Renal cortical epithelial cell (primary cell): ENCODE data around the gene DDX41. TPM values are rescaled to one million over a fixed set of nuclear protein-coding genes. Genes with fewer than 3 reads are reported as not detected.
"Not testable (repeated sequence)": the region's sequence is repeated elsewhere in the genome, so short reads cannot be mapped to it uniquely, and the experiment has no call there.

ENCODE experiments used
- DNase-seq: peaks from one replicate; pipeline ENCODE4 v3.0.0-alpha.2; 2011; ENCODE audit warnings: low read depth
- total RNA-seq: library from RNA; depleted of rRNA; stranded (reverse); fragments of >200 nt; gene quantifications from 2 replicates; pipeline ENCODE4 v1.2.3, GENCODE V29; 2014

The DDX41 gene
- total RNA-seq, 1 donor from 2014 or later = 141 TPM

GRCh38 chr5:177498013-177498787 lies 18.6 kb downstream of the DDX41 start:
- DNase-seq = no peak

DNA sequence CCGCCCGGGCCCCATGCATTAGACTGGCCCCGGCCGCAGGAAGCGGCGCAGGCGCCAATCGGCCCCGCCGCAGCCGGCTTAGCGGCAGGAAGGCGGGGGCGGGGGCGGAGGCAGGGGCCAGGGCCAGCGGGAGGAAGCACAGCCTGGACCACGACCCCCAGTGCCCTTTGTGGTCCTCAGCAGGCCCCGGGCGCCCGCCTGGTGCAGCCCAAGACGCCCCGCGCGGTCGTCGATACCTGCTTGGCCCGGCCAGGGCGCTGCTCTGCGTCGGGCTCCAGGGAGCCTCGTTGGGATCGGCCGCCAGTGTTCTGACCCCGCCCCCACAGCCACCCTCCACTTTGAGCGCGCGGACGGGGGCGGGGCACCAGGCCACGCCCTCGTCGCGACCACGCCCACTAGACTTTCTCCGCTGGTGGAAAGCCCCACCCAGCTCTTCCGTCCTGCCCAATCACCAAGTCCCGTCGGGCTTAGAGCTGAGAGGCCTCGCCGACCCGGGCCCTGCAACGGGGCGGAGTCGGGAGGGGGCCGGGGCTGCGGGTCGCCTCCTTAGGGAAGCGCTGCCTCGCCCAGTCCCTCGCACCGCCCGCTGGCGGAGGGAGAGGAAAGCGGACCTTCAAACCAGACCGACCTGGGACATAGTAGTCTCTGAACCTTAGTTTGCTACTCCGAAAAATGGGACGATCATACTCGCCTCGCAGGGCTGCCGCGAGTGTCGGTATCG lies 19.3 kb downstream of the DDX41 start, which contains the start of gene PDLIM7:
Gene PDLIM7 (minus strand): TSS at position 313 of the 721 bp plus-strand sequence. CDS start 1,092 bp downstream, outside the sequence.
- peak; percentile 91 for DNase-seq

DNA sequence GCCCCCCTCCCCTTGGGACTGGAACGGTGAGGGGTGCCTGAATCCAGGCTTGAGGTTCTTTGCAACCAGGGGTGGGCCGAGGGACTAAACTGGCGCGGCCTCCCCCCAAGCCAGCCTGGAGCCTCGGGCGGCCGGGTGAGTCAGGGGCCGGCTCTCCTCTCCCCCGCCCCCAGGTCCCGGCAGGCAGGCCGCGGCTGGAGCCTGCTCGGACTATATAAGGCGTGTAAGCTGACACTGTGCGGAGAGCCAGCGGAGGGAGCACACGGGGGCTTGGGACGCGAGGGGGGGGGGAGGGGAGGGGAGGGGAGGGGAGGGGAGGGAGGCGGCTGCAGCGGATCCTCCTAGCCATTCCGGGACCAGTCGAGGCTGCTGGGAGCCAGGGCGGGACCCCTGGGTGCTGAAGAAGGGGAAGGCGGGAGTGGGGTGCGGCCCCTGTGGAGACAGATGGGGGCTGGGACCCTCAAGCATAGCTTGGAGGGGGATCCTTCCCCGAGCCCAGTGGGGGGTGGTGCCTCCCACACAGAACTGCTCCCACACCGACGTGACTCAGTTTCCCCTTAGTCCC lies 20.0 kb downstream of the DDX41 start:
- DNase-seq = peak; percentile 74

DNA sequence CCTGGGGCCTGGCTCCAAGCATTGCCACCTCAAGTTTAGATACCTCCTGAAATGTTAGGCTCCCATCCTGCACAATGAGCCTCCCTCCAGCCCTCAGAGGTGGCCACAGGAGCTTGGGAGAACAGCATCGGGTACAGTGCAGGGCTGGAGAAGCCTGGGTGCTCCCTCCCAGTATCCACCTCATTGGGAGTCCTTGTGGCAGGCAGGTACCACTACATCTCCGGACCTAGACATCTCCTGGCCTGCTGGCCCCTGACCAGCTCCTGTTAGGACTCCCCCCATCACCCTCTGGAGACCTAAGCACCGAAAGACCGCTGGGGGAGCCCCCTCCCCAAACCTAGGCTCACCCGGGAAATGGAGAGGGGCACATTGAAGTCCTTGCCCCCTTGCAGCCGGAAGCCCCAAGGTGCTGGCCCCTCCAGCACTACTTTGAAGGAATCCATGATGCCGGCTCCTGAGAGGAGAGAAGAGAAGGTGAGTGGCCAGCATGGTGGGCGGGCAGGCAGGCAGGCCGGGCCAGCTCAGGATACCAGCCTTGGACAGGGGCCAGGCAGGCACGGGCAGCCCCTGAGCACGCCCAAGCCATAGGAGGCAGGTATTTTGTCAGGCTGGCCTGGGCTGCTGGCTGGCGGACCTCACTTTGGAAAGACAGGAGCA lies 20.6 kb downstream of the DDX41 start:
- peak; percentile 52 for DNase-seq

DNA sequence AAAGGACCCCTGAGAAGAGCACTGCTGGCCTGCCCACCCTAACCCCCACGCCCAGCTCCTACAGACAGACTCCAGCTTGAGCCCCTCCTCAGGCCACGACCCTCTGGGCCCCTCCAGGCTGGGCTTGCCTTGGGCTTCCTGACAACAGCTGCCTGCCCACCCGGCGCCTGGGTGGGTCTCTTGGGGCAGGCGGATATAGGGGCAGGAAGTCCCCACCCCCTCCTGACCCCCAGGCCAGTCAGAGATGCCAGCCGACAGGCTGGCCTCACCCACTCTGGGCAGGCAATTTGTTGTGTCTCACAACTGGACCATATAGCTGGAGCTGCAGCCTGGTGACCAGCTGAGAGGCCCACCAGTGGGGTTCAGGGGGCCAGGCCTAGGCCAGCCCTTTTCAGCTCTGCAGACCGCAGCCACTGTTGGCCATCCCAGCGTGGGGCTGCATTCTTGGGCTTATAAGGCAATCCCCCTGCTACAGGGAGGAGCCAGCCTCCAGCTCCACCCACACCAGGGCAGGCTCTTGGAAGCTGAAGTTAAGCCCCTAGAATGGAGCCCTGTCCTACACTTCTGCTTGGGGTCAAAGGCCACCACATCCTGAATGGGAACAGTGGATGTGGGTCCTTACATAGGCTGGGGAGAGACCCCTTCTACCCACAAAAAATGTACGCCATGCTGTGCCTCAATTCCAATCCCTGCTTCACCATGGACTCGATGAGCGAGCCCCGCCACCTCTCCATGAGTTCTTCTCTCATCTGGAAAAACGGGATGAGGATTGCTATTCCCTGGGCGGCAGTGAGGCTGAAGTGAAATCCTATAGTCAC lies 21.3 kb downstream of the DDX41 start:
- peak; percentile 74 for DNase-seq

- peak; percentile 75 for DNase-seq
Observed at GRCh38 chr5:177494346-177495195, 22.2 kb downstream of the DDX41 start.

GRCh38 chr5:177493795-177494345 lies 22.9 kb downstream of the DDX41 start:
- DNase-seq = no peak

- no peak for DNase-seq
Observed at GRCh38 chr5:177492841-177493240, 23.9 kb downstream of the DDX41 start.

DNA sequence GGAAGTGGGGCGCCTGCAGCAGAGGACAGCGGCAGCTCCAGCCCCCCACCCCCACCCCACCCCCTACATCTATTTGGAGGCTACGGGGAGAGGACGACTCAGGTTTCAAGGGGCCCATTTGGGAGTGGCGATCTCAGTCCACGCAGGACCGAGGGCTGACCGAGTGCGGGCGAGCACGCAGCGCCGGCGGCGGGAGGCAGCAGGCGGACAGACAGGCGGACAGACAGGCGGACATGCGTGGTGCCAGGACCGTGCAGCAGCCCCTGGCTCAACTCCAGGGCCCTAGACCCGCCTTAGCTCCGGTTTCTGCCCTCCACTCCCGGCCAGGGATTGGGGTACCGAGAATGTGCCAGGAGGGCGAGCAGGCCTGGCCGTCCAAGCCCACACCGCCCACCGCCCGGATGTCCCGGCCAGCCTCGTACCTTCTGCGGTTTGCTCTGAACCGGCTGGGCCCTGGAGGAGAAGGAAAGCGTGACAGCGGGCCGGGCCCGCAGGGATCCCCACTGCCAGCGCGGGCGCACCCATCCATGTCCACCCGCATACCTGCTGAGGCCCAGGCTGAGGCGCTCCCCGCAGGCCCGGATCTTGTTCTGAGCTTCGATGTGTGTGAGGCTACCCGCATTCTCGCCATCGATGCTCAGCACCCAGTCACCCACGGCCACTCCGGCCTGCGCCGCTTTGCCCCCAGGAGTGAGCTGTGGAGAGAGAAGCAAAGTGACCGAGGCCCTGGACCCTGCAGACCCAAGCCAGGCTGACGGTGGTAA lies 24.6 kb downstream of the DDX41 start:
- DNase-seq = no peak

- DNase-seq = no peak
Observed at GRCh38 chr5:177491429-177491945, 25.3 kb downstream of the DDX41 start.

DNA sequence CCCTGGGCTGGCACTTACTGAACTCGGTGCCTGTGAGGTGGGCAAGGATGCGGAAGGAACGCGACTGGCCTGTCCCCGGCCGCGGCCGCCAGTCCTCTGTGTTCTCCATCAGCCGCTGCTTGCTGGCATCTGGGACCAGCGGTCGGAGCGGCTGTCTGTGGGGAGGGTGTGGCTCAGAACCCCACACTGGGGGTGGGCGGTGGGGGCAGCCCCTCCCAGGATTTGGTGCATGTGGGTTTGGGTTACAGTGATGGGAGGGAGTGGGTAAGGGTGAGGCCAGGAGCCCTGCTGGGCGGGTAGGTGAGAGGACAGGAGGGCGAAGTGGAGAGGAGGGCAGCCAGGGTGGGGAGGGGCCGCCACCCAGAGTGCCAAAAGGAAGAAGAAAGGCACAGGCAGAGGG lies 25.8 kb downstream of the DDX41 start:
- DNase-seq = no peak

GRCh38 chr5:177490311-177490991 lies 26.3 kb downstream of the DDX41 start:
- DNase-seq = no peak

- DNase-seq = no peak
Observed at GRCh38 chr5:177489119-177489716, 27.5 kb downstream of the DDX41 start.

- DNase-seq = no peak
Observed at GRCh38 chr5:177487975-177488374, 28.8 kb downstream of the DDX41 start.

DNA sequence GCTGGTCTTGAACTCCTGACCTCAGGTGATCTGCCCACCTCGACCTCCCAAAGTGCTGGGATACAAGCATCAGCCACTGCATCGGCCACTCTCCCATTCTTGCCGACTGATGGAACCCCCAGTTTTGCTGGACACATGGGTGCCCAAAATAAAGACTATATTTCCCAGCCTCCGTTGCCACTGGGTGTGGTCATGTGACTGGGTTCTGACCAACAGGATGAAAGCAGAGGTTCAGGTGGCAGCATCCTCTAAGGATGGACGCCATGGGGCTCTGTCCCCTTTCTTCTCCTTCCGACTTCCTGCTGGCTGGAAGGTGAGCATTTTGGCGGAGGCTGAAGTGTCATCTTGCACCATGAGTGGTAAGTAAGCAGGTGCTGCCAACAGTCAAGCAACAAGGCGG lies 29.6 kb downstream of the DDX41 start:
- no peak for DNase-seq

DNA sequence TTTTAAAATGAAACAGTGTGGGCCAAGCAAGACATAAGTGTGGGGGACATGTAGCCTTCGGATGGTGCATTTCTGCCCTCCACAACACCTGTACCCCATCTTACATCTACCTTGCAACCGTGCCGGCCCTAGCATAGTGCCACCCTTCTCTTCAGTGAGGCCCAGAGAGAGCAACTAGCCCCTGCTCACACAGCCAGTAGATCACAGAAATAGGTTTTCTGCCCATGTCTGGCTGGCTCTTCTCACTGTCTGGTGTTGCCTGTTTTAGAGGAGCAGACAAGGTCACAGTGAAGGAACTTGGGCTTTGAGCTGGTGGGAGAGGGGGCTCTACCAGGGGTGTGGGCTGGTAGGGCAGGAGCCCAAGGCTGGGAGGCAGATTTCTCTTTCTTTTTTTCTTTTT lies 30.5 kb downstream of the DDX41 start:
- no peak for DNase-seq

- DNase-seq = not testable (repeated sequence)
Observed at GRCh38 chr5:177485753-177486152, 31.0 kb downstream of the DDX41 start.

DNA sequence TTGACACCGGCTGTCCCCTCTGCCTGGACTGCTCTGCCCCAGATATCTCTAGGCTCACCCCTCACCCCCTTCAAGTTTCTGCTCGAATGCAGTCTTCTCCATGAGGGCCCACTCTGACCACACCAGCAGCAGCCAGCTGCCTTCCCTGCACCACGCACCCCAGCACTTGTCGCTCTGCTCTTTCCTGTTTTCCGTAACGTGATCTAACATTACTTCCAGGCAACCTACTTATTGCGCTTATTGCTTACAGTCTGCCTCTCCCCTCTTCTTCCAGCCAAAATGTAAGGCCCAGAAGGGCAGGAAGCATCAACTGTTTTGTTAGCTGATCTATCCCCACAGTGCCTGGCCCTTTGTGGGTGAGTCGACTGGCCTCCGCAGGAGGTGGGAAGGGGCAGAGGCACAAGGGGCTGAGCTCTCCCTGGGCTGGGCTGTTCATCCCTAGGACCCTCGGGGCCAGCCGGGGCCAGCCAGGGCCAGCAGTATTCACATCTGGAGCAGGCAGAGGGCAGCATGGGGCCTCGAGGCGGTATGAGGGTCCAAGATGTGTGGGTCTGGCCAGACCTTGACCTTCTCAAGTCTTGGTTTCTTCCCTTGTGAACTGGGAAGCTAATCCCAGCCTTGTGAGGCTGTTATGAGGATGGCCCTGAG lies 31.7 kb downstream of the DDX41 start:
- no peak for DNase-seq
